ENCODE data around the gene FAM227B.

DNA sequence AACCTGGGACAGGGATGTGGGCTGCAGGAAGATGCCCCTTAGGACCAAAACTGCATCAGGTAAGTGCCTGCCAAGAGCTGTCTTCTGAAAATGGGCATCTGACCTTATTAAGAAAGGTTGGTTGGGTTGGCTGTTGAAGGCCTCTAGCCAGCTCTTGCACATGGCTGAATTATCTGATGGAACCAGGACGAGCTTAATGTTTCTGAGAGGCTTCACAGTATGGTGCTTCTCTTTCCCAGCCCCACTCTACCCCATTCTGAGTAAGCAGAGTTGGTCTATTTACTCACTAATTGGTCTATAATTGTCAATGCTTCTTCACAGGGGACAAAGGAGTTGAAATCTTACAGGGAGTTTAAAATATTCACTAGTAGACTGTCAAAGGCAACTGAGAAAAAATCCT is 48.7 kb upstream of the FAM227B start:
- TF ChIP-seq, protein P1, sequence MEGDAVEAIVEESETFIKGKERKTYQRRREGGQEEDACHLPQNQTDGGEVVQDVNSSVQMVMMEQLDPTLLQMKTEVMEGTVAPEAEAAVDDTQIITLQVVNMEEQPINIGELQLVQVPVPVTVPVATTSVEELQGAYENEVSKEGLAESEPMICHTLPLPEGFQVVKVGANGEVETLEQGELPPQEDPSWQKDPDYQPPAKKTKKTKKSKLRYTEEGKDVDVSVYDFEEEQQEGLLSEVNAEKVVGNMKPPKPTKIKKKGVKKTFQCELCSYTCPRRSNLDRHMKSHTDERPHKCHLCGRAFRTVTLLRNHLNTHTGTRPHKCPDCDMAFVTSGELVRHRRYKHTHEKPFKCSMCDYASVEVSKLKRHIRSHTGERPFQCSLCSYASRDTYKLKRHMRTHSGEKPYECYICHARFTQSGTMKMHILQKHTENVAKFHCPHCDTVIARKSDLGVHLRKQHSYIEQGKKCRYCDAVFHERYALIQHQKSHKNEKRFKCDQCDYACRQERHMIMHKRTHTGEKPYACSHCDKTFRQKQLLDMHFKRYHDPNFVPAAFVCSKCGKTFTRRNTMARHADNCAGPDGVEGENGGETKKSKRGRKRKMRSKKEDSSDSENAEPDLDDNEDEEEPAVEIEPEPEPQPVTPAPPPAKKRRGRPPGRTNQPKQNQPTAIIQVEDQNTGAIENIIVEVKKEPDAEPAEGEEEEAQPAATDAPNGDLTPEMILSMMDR (IDR thresholded peaks at IDR 0.05): no peak
- TF ChIP-seq POLR2A (IDR thresholded peaks at IDR 0.05) (no peak), EP300 (IDR thresholded peaks at IDR 0.05) (no peak), POLR2AphosphoS5 (IDR thresholded peaks at IDR 0.05) (no peak)
